GM10847 (cell line): ENCODE results near the gene SLC45A1.

Experiments used
- POLR2A ChIP-seq: IDR thresholded peaks from 2 replicates; pipeline ENCODE4 v1.6.1; 2011; ENCODE audit not compliant: insufficient read length; ENCODE audit errors: extremely low read depth

The SLC45A1 gene

GRCh38 chr1:8363186-8363766 is 45.4 kb downstream of the SLC45A1 start:
- no peak for TF ChIP-seq POLR2A

- TF ChIP-seq POLR2A, result no peak
These were observed 45.9 kb downstream of the SLC45A1 start for GRCh38 chr1:8363767-8364301.

- no peak for TF ChIP-seq POLR2A
These were observed 46.9 kb downstream of the SLC45A1 start for GRCh38 chr1:8364528-8365442.

- no peak for TF ChIP-seq POLR2A
These were observed 47.9 kb downstream of the SLC45A1 start for GRCh38 chr1:8365661-8366362.

- no peak for TF ChIP-seq POLR2A
These were observed 49.8 kb downstream of the SLC45A1 start for GRCh38 chr1:8367571-8368194.

GRCh38 chr1:8368956-8369639 is 51.2 kb downstream of the SLC45A1 start:
- TF ChIP-seq POLR2A, result no peak

GRCh38 chr1:8370046-8370881 is 52.4 kb downstream of the SLC45A1 start:
- no peak for TF ChIP-seq POLR2A

- no peak for TF ChIP-seq POLR2A
These were observed 53.0 kb downstream of the SLC45A1 start for GRCh38 chr1:8370905-8371315.

- no peak for TF ChIP-seq POLR2A
These were observed 53.6 kb downstream of the SLC45A1 start for GRCh38 chr1:8371372-8371991.

- TF ChIP-seq POLR2A, result no peak
These were observed 55.2 kb downstream of the SLC45A1 start for GRCh38 chr1:8373125-8373524.

GRCh38 chr1:8373581-8374241 is 55.8 kb downstream of the SLC45A1 start:
- no peak for TF ChIP-seq POLR2A

- no peak for TF ChIP-seq POLR2A
These were observed 56.4 kb downstream of the SLC45A1 start for GRCh38 chr1:8374356-8374755.

GRCh38 chr1:8374812-8375211 is 56.9 kb downstream of the SLC45A1 start:
- no peak for TF ChIP-seq POLR2A

GRCh38 chr1:8376358-8376840 is 58.5 kb downstream of the SLC45A1 start:
- TF ChIP-seq POLR2A, result no peak
